Activated CD8-positive, alpha-beta memory T cell treated with anti-CD3 and anti-CD28 coated beads, Interleukin-2, amount 10 ng/mL, durations not matched to agents 7 days and 5 days (primary cell): ENCODE data around the gene MSLN. TPM values are rescaled to one million over a fixed set of nuclear protein-coding genes. Genes with fewer than 3 reads are reported as not detected.
"Not testable (repeated sequence)": the region's sequence is repeated elsewhere in the genome, so short reads cannot be mapped to it uniquely, and the experiment has no call there.

ENCODE experiments used
- ATAC-seq: fragments of 150-1000 bp; cut with Tn5 transposase; one replicate; pipeline ENCODE4 v1.10.0; 2021; ENCODE audit warnings: moderate library complexity
- CTCF ChIA-PET: fragments of 350-600 bp; sonication (Branson Sonifier 250); formaldehyde crosslinking; loops from one replicate; lab custom pipeline; 2021; ENCODE audit warnings: antibody characterized with exemption; lab: Charles Lee
- DNase-seq: peaks from one replicate; pipeline ENCODE4 v3.0.0-alpha.2; 2020
- H3K27ac Mint-ChIP-seq: one replicate; pipeline ENCODE4 v1.8.0; 2021; ENCODE audit warnings: mild to moderate bottlenecking, mixed read lengths
- H3K27me3 Mint-ChIP-seq: one replicate; pipeline ENCODE4 v1.8.0; 2021; ENCODE audit warnings: mixed read lengths
- H3K36me3 Mint-ChIP-seq: one replicate; pipeline ENCODE4 v1.8.0; 2021; ENCODE audit warnings: mild to moderate bottlenecking, mixed read lengths
- H3K4me1 Mint-ChIP-seq: one replicate; pipeline ENCODE4 v1.8.0; 2021; ENCODE audit warnings: mixed read lengths
- H3K4me3 Mint-ChIP-seq: one replicate; pipeline ENCODE4 v1.8.0; 2021; ENCODE audit warnings: mild to moderate bottlenecking, moderate library complexity, mixed read lengths
- H3K9me3 Mint-ChIP-seq: one replicate; pipeline ENCODE4 v1.8.0; 2022; ENCODE audit warnings: low read depth, mixed read lengths
- total RNA-seq, 2 experiments: library from RNA; stranded (reverse); gene quantifications; one replicate each; pipeline ENCODE4 v1.2.3, GENCODE V29; 2021

MSLN gene
- total RNA-seq, result not detected

- CTCF ChIA-PET, result interaction anchor here (0.9 kb wide), 1 partner anchor 19 kb away, joined by 3 read pairs; no protein-coding TSS in a partner anchor
- Mint-ChIP-seq H3K27ac (no peak within 1 kb of the TSS), H3K9me3 (no peaks in the 10 kb centered on the region), H3K4me3 (no peak within 1 kb of the TSS), H3K27me3 (peaks cover 8% of the 10 kb centered on the region), H3K4me1 (peaks cover 2% of the 10 kb centered on the region), H3K36me3 (no peaks in the 10 kb centered on the region)
- no peak for ATAC-seq
- no peak for DNase-seq
Measured at GRCh38 chr16:760545-761343, at the start of gene MSLN. Gene MSLN (plus strand): TSS chr16:760734. CDS start chr16:762681, 1,947 bp downstream.

GRCh38 chr16:711084-711483 lies 49.5 kb upstream of the MSLN start:
- no peaks in the 10 kb centered on the region for H3K36me3 Mint-ChIP-seq
- ATAC-seq, result no peak
- CTCF ChIA-PET, result interaction anchor here (1.8 to 2.6 kb wide), 3 partner anchors 9 to 74 kb away, joined by 7 to 12 read pairs (median 7); partner anchors contain the start of gene ANTKMT
- H3K27me3 Mint-ChIP-seq, result peaks cover 43% of the 10 kb centered on the region
- no peak overlapping the region for H3K4me3 Mint-ChIP-seq
- no peaks in the 10 kb centered on the region for H3K9me3 Mint-ChIP-seq
- no peak for DNase-seq
- H3K4me1 Mint-ChIP-seq, result peaks cover 4% of the 10 kb centered on the region
- H3K27ac Mint-ChIP-seq, result no peak overlapping the region

DNA sequence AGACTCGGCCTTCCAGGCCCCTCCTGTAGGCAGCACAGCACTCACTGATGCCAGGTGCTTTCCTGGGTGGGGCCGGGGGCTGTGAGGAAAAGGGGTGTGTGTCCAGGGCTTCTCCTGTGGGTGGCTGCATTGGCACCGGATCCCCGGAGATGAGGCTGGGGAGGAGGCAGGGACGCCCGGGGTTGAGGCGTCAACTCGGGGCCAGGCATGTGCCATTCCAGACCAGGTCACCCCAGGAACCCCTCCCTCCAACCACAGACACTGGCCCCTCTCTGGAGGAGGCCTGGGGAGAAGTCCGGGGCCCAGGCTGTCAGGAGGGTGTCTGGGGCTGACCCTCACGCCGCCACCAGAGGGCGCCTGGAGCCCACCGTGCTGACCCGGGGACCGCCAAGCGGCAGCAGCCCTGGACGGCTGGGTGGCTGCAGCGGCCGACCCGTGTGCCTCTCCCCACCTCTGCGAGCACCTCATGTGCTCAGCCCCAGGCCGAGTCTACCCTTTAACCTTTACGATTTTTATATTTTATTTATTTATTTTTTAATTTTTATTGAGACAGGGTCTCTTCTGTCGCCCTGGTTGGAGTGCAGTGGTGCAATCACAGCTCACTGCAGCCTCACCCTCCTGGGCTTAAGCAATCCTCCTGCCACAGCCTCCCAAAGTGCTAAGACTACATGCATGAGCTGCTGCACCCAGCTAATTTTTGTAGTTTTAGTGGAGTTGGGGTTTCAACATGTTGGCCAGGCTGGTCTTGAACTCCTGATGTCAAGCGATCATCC lies 48.8 kb upstream of the MSLN start:
- CTCF ChIA-PET, result interaction anchor here (0.6 to 6.4 kb wide), 20 partner anchors 9 to 343 kb away, joined by 3 to 116 read pairs (median 6); partner anchors contain the start of genes ANTKMT, CCDC78, CHTF18 and CIAO3
- DNase-seq (peak; percentile 84), ATAC-seq (peak; percentile 62)
- Mint-ChIP-seq H3K27ac (no peak overlapping the region), H3K4me1 (peaks cover 8% of the 10 kb centered on the region), H3K9me3 (no peaks in the 10 kb centered on the region), H3K27me3 (peaks cover 42% of the 10 kb centered on the region), H3K4me3 (no peak overlapping the region), H3K36me3 (no peaks in the 10 kb centered on the region)

DNA sequence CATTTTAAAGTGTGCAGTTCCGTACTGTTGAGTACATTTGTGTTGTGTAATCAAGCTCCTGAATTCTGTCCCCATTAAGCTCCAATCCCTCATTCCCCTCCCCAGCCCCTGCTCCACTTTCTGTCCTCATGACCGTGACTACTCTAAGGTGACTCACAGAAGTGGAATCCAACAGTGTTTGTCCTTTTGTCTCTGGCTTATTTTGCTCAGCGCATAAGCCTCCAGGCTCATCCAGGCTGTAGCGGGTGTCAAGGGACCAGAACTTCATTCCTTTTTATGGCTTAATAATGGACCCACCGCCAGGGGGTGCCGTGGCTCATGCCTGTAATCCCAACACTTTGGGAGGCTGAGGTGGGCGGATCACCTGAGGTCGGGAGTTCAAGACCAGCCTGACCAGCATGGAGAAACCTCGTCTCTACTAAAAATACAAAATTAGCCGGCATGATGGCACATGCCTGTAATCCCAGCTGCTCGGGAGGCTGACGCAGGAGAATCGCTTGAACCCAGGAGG lies 47.7 kb upstream of the MSLN start:
- peak; percentile 68 for DNase-seq
- H3K27me3 Mint-ChIP-seq, result peaks cover 34% of the 10 kb centered on the region
- not testable (repeated sequence) for H3K36me3 Mint-ChIP-seq, H3K27ac Mint-ChIP-seq, H3K9me3 Mint-ChIP-seq, H3K4me3 Mint-ChIP-seq, H3K4me1 Mint-ChIP-seq, ATAC-seq
- CTCF ChIA-PET, result interaction anchor here (0.6 to 6.4 kb wide), 21 partner anchors 8 to 342 kb away, joined by 3 to 116 read pairs (median 6); partner anchors contain the start of genes ANTKMT, CCDC78, CHTF18 and CIAO3

GRCh38 chr16:714079-714478 lies 46.5 kb upstream of the MSLN start:
- H3K9me3 Mint-ChIP-seq, result no peaks in the 10 kb centered on the region

GRCh38 chr16:714558-715476 lies 45.7 kb upstream of the MSLN start, which contains the start of gene METRN:
Gene METRN (plus strand): TSS chr16:715118. CDS start chr16:715290, 172 bp downstream.
- Mint-ChIP-seq H3K27ac (no peak within 1 kb of the TSS), H3K4me1 (peaks cover 17% of the 10 kb centered on the region), H3K36me3 (no peaks in the 10 kb centered on the region), H3K27me3 (peaks cover 16% of the 10 kb centered on the region), H3K9me3 (no peaks in the 10 kb centered on the region), H3K4me3 (peak within 1 kb of the TSS; percentile 60)
- DNase-seq (peak; percentile 91), ATAC-seq (peak; percentile 92)
- CTCF ChIA-PET, result interaction anchor here (0.9 to 6.4 kb wide), 9 partner anchors 11 to 71 kb away, joined by 3 to 116 read pairs (median 3); partner anchors contain the start of genes CCDC78, CHTF18, CIAO3 and HAGHL

More at GRCh38 chr16:714079-714478, 46.5 kb upstream of the MSLN start:
- ATAC-seq, result no peak
- peaks cover 11% of the 10 kb centered on the region for H3K4me1 Mint-ChIP-seq
- H3K4me3 Mint-ChIP-seq, result no peak overlapping the region
- CTCF ChIA-PET, result interaction anchor here (0.9 to 6.4 kb wide), 9 partner anchors 11 to 343 kb away, joined by 3 to 116 read pairs (median 5); partner anchors contain the start of genes CCDC78, CHTF18, CIAO3 and HAGHL
- H3K27me3 Mint-ChIP-seq, result peaks cover 22% of the 10 kb centered on the region
- no peak overlapping the region for H3K27ac Mint-ChIP-seq
- DNase-seq, result no peak
- no peaks in the 10 kb centered on the region for H3K36me3 Mint-ChIP-seq

GRCh38 chr16:715477-716199 lies 44.9 kb upstream of the MSLN start:
- H3K4me1 Mint-ChIP-seq, result peaks cover 25% of the 10 kb centered on the region
- H3K9me3 Mint-ChIP-seq, result no peaks in the 10 kb centered on the region
- H3K27me3 Mint-ChIP-seq, result peaks cover 14% of the 10 kb centered on the region
- ATAC-seq (peak; percentile 17), DNase-seq (no peak)
- CTCF ChIA-PET, result interaction anchor here (1.0 to 6.4 kb wide), 8 partner anchors 10 to 70 kb away, joined by 3 to 116 read pairs (median 9); partner anchors contain the start of genes CCDC78, CHTF18, CIAO3 and HAGHL
- no peak overlapping the region for H3K27ac Mint-ChIP-seq
- H3K36me3 Mint-ChIP-seq, result no peaks in the 10 kb centered on the region
- H3K4me3 Mint-ChIP-seq, result peak overlapping the region; percentile 60

GRCh38 chr16:716200-716568 lies 44.4 kb upstream of the MSLN start:
- Mint-ChIP-seq H3K9me3 (no peaks in the 10 kb centered on the region), H3K4me3 (peak overlapping the region; percentile 60), H3K4me1 (peaks cover 25% of the 10 kb centered on the region), H3K27me3 (peaks cover 14% of the 10 kb centered on the region), H3K27ac (no peak overlapping the region), H3K36me3 (no peaks in the 10 kb centered on the region)
- ATAC-seq (no peak), DNase-seq (no peak)
- CTCF ChIA-PET, result interaction anchor here (1.0 to 6.4 kb wide), 6 partner anchors 10 to 70 kb away, joined by 3 to 116 read pairs (median 18); partner anchors contain the start of genes CCDC78, CHTF18, CIAO3 and HAGHL

- Mint-ChIP-seq H3K27ac (no peak overlapping the region), H3K9me3 (no peaks in the 10 kb centered on the region), H3K27me3 (peaks cover 14% of the 10 kb centered on the region), H3K4me1 (peaks cover 26% of the 10 kb centered on the region), H3K36me3 (no peaks in the 10 kb centered on the region), H3K4me3 (no peak overlapping the region)
- ATAC-seq (no peak), DNase-seq (no peak)
- CTCF ChIA-PET, result interaction anchor here (1.2 to 6.4 kb wide), 4 partner anchors 9 to 69 kb away, joined by 12 to 116 read pairs (median 28); partner anchors contain the start of genes CCDC78, CHTF18, CIAO3 and HAGHL
Measured at GRCh38 chr16:716768-717325, 43.7 kb upstream of the MSLN start.

DNA sequence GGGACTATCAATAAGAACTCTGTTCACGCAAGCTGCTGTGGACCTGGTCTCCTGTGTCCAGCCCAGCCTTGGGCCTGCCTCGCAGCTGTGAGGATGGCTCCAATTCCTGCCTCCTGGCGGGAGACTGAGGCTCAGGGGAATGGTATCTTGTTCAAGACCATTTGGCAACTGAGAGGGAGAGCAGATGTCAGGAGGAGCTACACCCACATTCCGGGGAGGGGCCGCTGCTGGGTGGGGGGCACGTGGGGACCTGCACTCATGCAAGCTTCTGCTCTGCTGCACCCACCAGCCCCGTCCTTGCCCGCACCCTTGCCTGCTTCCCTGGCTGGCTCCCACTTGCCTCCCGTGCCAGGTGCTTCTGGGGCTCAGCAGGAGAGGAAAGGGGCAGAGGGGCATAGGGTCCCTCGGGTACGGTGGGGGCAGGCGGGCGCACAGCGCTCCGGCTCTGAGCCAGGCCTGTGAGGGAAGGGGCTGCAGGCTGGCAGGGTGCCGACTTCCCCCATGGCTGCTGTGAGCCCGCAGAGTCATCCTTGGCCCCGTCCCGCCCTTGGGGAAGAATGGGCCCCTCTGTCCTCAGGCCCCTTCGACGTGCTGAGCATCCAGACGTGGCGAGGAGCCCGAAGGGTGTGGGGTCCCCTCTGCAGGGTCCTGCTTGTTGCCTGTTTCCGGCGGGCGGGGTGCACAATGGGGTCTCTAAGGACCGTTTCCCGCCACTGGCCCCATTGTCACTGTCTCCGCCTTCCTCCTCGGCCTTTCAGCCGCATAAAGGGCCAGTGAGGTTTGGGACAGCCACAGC lies 42.9 kb upstream of the MSLN start:
- H3K4me3 Mint-ChIP-seq, result no peak overlapping the region
- ATAC-seq (no peak), DNase-seq (no peak)
- peaks cover 27% of the 10 kb centered on the region for H3K4me1 Mint-ChIP-seq
- H3K9me3 Mint-ChIP-seq, result no peaks in the 10 kb centered on the region
- H3K27me3 Mint-ChIP-seq, result peaks cover 12% of the 10 kb centered on the region
- H3K36me3 Mint-ChIP-seq, result no peaks in the 10 kb centered on the region
- H3K27ac Mint-ChIP-seq, result no peak overlapping the region
- CTCF ChIA-PET, result interaction anchor here (6.4 kb wide), 1 partner anchor 68 kb away, joined by 116 read pairs; the partner anchor contains the start of genes CHTF18 and RPUSD1
